ENCODE results near the gene SNTA1. TPM values are rescaled to one million over a fixed set of nuclear protein-coding genes. Genes with fewer than 3 reads are reported as not detected.

Gene SNTA1
- total and polyA plus RNA-seq, 2 of the 8 experiments (the other 6 are each of a cell fraction or from before 2014, with no cell fraction given) = 4.5 to 8.0 TPM

DNA sequence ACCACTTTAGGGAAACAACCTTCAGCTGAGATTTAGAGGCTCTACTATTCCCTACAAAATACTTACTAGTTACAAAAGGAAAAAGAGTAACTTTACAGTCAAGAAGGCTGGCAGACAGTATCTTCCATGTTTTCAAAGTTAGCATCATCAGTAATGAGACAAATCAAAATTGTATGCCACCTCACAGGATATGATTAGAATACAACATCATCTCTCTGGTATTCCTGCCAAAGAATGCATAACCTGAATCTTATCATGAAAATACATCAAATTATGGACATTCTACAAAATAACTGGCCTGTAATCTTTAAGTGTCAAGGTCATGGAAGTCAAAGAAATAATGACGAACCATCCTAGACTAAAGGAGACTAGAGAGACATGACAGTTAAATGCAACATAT, 80.7 kb downstream of the SNTA1 start:
- Histone ChIP-seq H2AFZ (ENCODE audit: low read length) (no peak overlapping the region), H3K4me3 (ENCODE audit: extremely low read depth in 1 of 4, insufficient read depth in 2 of 4, low read depth in 3 of 4, low read length in 4 of 4) (no peak overlapping the region), H2BK15ac (ENCODE audit: low read length) (no peak overlapping the region), H4K91ac (replicated peaks; ENCODE audit: insufficient read length, low read length) (no peak overlapping the region), H3K4me2 (ENCODE audit: insufficient read depth in 1 of 2, low read depth in 2 of 2, low read length in 2 of 2) (no peak overlapping the region), H3K79me2 (ENCODE audit: control insufficient read depth in 1 of 2, insufficient read depth in 2 of 2, low read length in 2 of 2) (no peaks in the 10 kb centered on the region), H2BK120ac (replicated peaks; ENCODE audit: low read depth, low read length) (no peak overlapping the region), H2BK20ac (ENCODE audit: low read length) (no peak overlapping the region), H3K27ac (ENCODE audit: low read depth, low read length) (no peak overlapping the region), H3K79me1 (ENCODE audit: low read depth, low read length) (no peaks in the 10 kb centered on the region), H3K4ac (replicated peaks; ENCODE audit: insufficient read length, low read depth, low read length) (no peak overlapping the region), H4K20me1 (replicated peaks in 1 of 2; ENCODE audit: control insufficient read depth in 1 of 2, insufficient read depth in 2 of 2, low read length in 2 of 2) (peaks cover 0 to 2% of the 10 kb centered on the region in 2 experiments), H3K23ac (ENCODE audit: insufficient read length) (no peak overlapping the region), H3K14ac (ENCODE audit: insufficient read length) (no peak overlapping the region), H3K9ac (replicated peaks in 1 of 4; ENCODE audit: extremely low read depth in 1 of 4, low read depth in 3 of 4, low read length in 3 of 4) (no peak overlapping the region), H4K5ac (ENCODE audit: insufficient read length, low read depth, low read length) (no peak overlapping the region), H3K18ac (ENCODE audit: extremely low read depth, low read length) (no peak overlapping the region), H2AK5ac (ENCODE audit: low read depth, low read length) (no peak overlapping the region), H3K23me2 (ENCODE audit: low read depth, low read length) (no peaks in the 10 kb centered on the region), H3K27me3 (replicated peaks in 1 of 4; ENCODE audit: control insufficient read depth in 3 of 4, extremely low read depth in 1 of 4, insufficient read depth in 3 of 4, low read length in 3 of 4) (no peaks in the 10 kb centered on the region), H3K56ac (replicated peaks; ENCODE audit: insufficient read length, low read depth, low read length) (no peak overlapping the region), H2BK12ac (ENCODE audit: low read depth, low read length) (no peak overlapping the region), H2BK5ac (ENCODE audit: low read depth, low read length) (no peak overlapping the region), H3K9me3 (ENCODE audit: insufficient read depth in 2 of 2, low read depth in 1 of 2, low read length in 1 of 2) (no peaks in the 10 kb centered on the region), H3K4me1 (replicated peaks in 1 of 4; ENCODE audit: control insufficient read depth in 3 of 4, insufficient read depth in 4 of 4, low read length in 3 of 4) (no peaks in the 10 kb centered on the region), H4K8ac (ENCODE audit: extremely low read depth, insufficient read depth, low read length) (no peak overlapping the region), H3K36me3 (ENCODE audit: control insufficient read depth in 2 of 4, insufficient read depth in 4 of 4, low read length in 3 of 4) (peaks cover 21 to 49% (median 46%) of the 10 kb centered on the region in 4 experiments)
- 84% methylated on average over 1 of the region's 1 CpG; no CpG with 5 or more reads in 1 of the 2 experiments for WGBS, 2 experiments (ENCODE audit: extremely low coverage in 1 of 2, insufficient coverage in 1 of 2, insufficient read length in 1 of 2, insufficient replicate concordance in 2 of 2, low coverage in 1 of 2, low lambda C conversion rate in 2 of 2, missing lambda C conversion rate in 1 of 2)
- CTCF ChIA-PET (ENCODE audit: partially characterized antibody) = no interaction called here
- FAIRE-seq (no peak), DNase-seq (ENCODE audit: low read depth in 1 of 2, low spot score in 2 of 2) (no peak)
- POLR2A ChIA-PET (ENCODE audit: partially characterized antibody) = no interaction called here
- TF ChIP-seq KDM1A (IDR thresholded peaks at IDR 0.05; ENCODE audit: borderline replicate concordance, low read length) = no peak
- TF ChIP-seq NRF1 (IDR thresholded peaks at IDR 0.05; ENCODE audit: low read depth, low read length) = no peak
- no peak for TF ChIP-seq TBP (IDR thresholded peaks at IDR 0.05; ENCODE audit: low read depth, low read length)
- TF ChIP-seq TEAD4 (IDR thresholded peaks at IDR 0.05; ENCODE audit: low read depth, low read length) = no peak
- TF ChIP-seq BRCA1 (IDR thresholded peaks at IDR 0.05; ENCODE audit: low read depth, low read length) = no peak
- TF ChIP-seq, protein P1, sequence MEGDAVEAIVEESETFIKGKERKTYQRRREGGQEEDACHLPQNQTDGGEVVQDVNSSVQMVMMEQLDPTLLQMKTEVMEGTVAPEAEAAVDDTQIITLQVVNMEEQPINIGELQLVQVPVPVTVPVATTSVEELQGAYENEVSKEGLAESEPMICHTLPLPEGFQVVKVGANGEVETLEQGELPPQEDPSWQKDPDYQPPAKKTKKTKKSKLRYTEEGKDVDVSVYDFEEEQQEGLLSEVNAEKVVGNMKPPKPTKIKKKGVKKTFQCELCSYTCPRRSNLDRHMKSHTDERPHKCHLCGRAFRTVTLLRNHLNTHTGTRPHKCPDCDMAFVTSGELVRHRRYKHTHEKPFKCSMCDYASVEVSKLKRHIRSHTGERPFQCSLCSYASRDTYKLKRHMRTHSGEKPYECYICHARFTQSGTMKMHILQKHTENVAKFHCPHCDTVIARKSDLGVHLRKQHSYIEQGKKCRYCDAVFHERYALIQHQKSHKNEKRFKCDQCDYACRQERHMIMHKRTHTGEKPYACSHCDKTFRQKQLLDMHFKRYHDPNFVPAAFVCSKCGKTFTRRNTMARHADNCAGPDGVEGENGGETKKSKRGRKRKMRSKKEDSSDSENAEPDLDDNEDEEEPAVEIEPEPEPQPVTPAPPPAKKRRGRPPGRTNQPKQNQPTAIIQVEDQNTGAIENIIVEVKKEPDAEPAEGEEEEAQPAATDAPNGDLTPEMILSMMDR (IDR thresholded peaks at IDR 0.05; ENCODE audit: control extremely low read depth in 1 of 3, insufficient read depth in 1 of 3, low read depth in 1 of 3, low read length in 3 of 3) = no peak
- TF ChIP-seq SP1 (IDR thresholded peaks at IDR 0.05; ENCODE audit: low read depth, low read length) = no peak
- no peak for TF ChIP-seq SP4 (IDR thresholded peaks at IDR 0.05; ENCODE audit: low read length)
- no peak for TF ChIP-seq EGR1 (IDR thresholded peaks at IDR 0.05; ENCODE audit: borderline replicate concordance, low read depth, low read length)
- no peak for TF ChIP-seq TAF7 (optimal IDR thresholded peaks at IDR 0.05; ENCODE audit: borderline replicate concordance, low read depth, low read length)
- no peak for TF ChIP-seq TCF12 (IDR thresholded peaks at IDR 0.05; ENCODE audit: low read depth, low read length)
- no peak for TF ChIP-seq POLR2AphosphoS5 (IDR thresholded peaks at IDR 0.05; ENCODE audit: low read depth, low read length)
- no peak for TF ChIP-seq NANOG (IDR thresholded peaks at IDR 0.05; ENCODE audit: insufficient read depth, low read depth, low read length, poor library complexity, severe bottlenecking)

All from H1 (cell line).